K562 (cell line): Measurements from ENCODE around the gene LRRC1. TPM values are rescaled to one million over a fixed set of nuclear protein-coding genes. Genes with fewer than 3 reads are reported as not detected.

ENCODE experiments used
- ATAC-seq: fragments of 200-7000 bp; cut with Tn5 transposase; 3 replicates; pipeline ENCODE4 v1.9.1; 2020; ENCODE audit warnings: moderate library complexity
- BruUV-seq: library from RNA; stranded (reverse); fragments of 400-500 nt; replicated peaks from 2 replicates; lab custom pipeline; 2021; lab: Mats Ljungman, UMichigan
- CTCF ChIA-PET: fragments of 300-600 bp; formaldehyde crosslinking; extraction: SDS; loops from one replicate; lab custom pipeline; 2021; ENCODE audit warnings: low intra/inter-chr PET ratio; lab: Yijun Ruan, JAX
- POLR2A ChIA-PET: fragments of 300-600, 350-650 bp; sonication (Branson Sonifier 250); formaldehyde crosslinking; extraction: SDS; loops from one replicate; lab custom pipeline; 2021; ENCODE audit warnings: antibody characterized with exemption, inconsistent platforms; lab: Yijun Ruan, JAX
- DNase-seq, 4 experiments: peaks; one replicate each; pipeline versions ENCODE4 v3.0.0 to v3.0.0-alpha.2; 2011 to 2018; ENCODE audit warnings: low spot score in 3 of 4, mixed read lengths in 3 of 4; ENCODE audit errors: extremely low read depth in 1 of 4
- FAIRE-seq: peaks from 2 replicates; lab custom pipeline; 2011; peaks lifted over from hg19 to GRCh38; lab: Jason Lieb, UNC
- H2AFZ ChIP-seq: 2 replicates; pipeline ENCODE4 v1.6.0; 2011; ENCODE audit warnings: low read depth, low read length, control low read depth, inconsistent platforms
- H3K27ac ChIP-seq: fragments of 200-600 bp; 3 replicates; pipeline ENCODE4 v1.8.0; 2011; ENCODE audit warnings: low read depth, mild to moderate bottlenecking, control low read depth, inconsistent platforms, low read length, moderate library complexity, mixed read lengths; ENCODE audit errors: extremely low read depth
- H3K27me3 ChIP-seq, 2 experiments: fragments of 300-600 bp in 1 of 2; 2 replicates in 1 of 2; 3 replicates in 1 of 2; pipeline versions ENCODE4 v1.6.0 to v1.8.0; 2011; ENCODE audit warnings: inconsistent platforms in 2 of 2, low read length in 2 of 2, mild to moderate bottlenecking in 1 of 2, mixed read lengths in 1 of 2, moderate library complexity in 1 of 2; ENCODE audit not compliant: control insufficient read depth in 2 of 2, insufficient read depth in 2 of 2
- H3K36me3 ChIP-seq: fragments of 300-600 bp; 3 replicates; pipeline ENCODE4 v1.8.0; 2011; ENCODE audit warnings: mild to moderate bottlenecking, low read length, inconsistent platforms; ENCODE audit not compliant: control insufficient read depth, insufficient read depth
- H3K4me1 ChIP-seq, 2 experiments: fragments of 200-600 bp in 1 of 2; replicated peaks in 1 of 2; 2 replicates in 1 of 2; 3 replicates in 1 of 2; pipeline versions ENCODE4 v1.5.1 to v1.8.0; 2011; ENCODE audit warnings: inconsistent platforms in 2 of 2, low read length in 2 of 2, mild to moderate bottlenecking in 1 of 2, mixed read lengths in 1 of 2, moderate library complexity in 1 of 2; ENCODE audit not compliant: control insufficient read depth in 2 of 2, insufficient read depth in 2 of 2
- H3K4me2 ChIP-seq: 2 replicates; pipeline ENCODE4 v1.6.1; 2011; ENCODE audit warnings: low read length, control low read depth, inconsistent platforms, mixed read lengths; ENCODE audit not compliant: insufficient read depth
- H3K4me3 ChIP-seq: fragments of 200-600 bp; sonication (generic), shearing (Covaris generic); 2 replicates; pipeline ENCODE4 v1.5.1; 2016; ENCODE audit warnings: control low read depth, inconsistent platforms
- H3K79me2 ChIP-seq: fragments of 200-600 bp; 3 replicates; pipeline ENCODE4 v1.8.0; 2011; ENCODE audit warnings: low read length, inconsistent platforms; ENCODE audit not compliant: control insufficient read depth, insufficient read depth
- H3K9ac ChIP-seq, 2 experiments: 2 replicates each; pipeline versions ENCODE4 v1.6.0 to v1.6.1; 2011; ENCODE audit warnings: low read depth in 2 of 2, low read length in 2 of 2, control low read depth in 1 of 2, inconsistent platforms in 1 of 2, mild to moderate bottlenecking in 1 of 2, mixed read lengths in 1 of 2; ENCODE audit not compliant: insufficient read depth in 1 of 2
- H3K9me1 ChIP-seq: one replicate; pipeline ENCODE4 v1.6.0; 2011; ENCODE audit warnings: inconsistent platforms, mild to moderate bottlenecking, low read length, moderate library complexity; ENCODE audit not compliant: control insufficient read depth, insufficient read depth
- H3K9me3 ChIP-seq: replicated peaks from 2 replicates; pipeline ENCODE4 v1.5.1; 2011; ENCODE audit warnings: low read depth, low read length, inconsistent platforms; ENCODE audit not compliant: control insufficient read depth, insufficient read depth
- H4K20me1 ChIP-seq: replicated peaks from 2 replicates; pipeline ENCODE4 v1.6.1; 2011; ENCODE audit warnings: low read length, inconsistent platforms, mixed read lengths; ENCODE audit not compliant: control insufficient read depth, insufficient read depth
- CREB1 ChIP-seq, 2 experiments: sonication (generic) in 1 of 2; formaldehyde crosslinking in 1 of 2; IDR thresholded peaks; 2 replicates each; pipeline versions ENCODE4 v1.6.1 to v1.8.0; 2012 to 2022; ENCODE audit warnings: inconsistent platforms in 1 of 2, mild to moderate bottlenecking in 1 of 2, missing genetic modification reagents in 1 of 2, moderate library complexity in 1 of 2
- FUS ChIP-seq: fragments of 200-400 bp; formaldehyde crosslinking; optimal IDR thresholded peaks from 2 replicates; pipeline ENCODE3; 2017; ENCODE audit warnings: low read depth, low read length
- GTF2F1 ChIP-seq: IDR thresholded peaks from 2 replicates; pipeline ENCODE4 v1.6.1; 2011; ENCODE audit warnings: low read depth, low read length, improper control_type of control experiment
- HIVEP1 ChIP-seq: fragments of 250-450 bp; sonication (Bioruptor Pico); IDR thresholded peaks from 2 replicates; pipeline ENCODE4 v1.4.0; 2020; ENCODE audit warnings: mild to moderate bottlenecking
- HNRNPK ChIP-seq: fragments of 200-400 bp; formaldehyde crosslinking; IDR thresholded peaks from one replicate; pipeline ENCODE4 v1.6.1; 2018; ENCODE audit warnings: mild to moderate bottlenecking, low read depth, low read length; ENCODE audit not compliant: poor library complexity, severe bottlenecking
- POLR2A ChIP-seq: fragments of 450-650 bp; conservative IDR thresholded peaks from 2 replicates; pipeline ENCODE4 v1.6.1; 2016
- TAL1 ChIP-seq: fragments of 450-650 bp; IDR thresholded peaks from 2 replicates; pipeline ENCODE4 v1.6.1; 2016; ENCODE audit warnings: mild to moderate bottlenecking
- TBP ChIP-seq: optimal IDR thresholded peaks from 2 replicates; pipeline ENCODE3; 2011; ENCODE audit warnings: low read depth, low read length, improper control_type of control experiment
- TCF3 ChIP-seq: sonication (generic); formaldehyde crosslinking; IDR thresholded peaks from 2 replicates; pipeline ENCODE4 v1.4.0; 2020; ENCODE audit warnings: mild to moderate bottlenecking, missing genetic modification reagents
- ZNF239 ChIP-seq: fragments of 250-450 bp; sonication (Bioruptor Pico); IDR thresholded peaks from 2 replicates; pipeline ENCODE4 v1.4.0; 2020; ENCODE audit warnings: mild to moderate bottlenecking
- ZNF79 ChIP-seq: fragments of 250-450 bp; sonication (Bioruptor Pico); IDR thresholded peaks from 2 replicates; pipeline ENCODE4 v1.4.0; 2020; ENCODE audit warnings: low read depth, mild to moderate bottlenecking, moderate library complexity
- in situ Hi-C: fragments of 300-500 bp; cut with MboI; formaldehyde crosslinking; loops from 4 replicates; pipeline ENCODE4 v1.15.0; 2018; ENCODE audit warnings: inconsistent platforms, mixed read lengths
- intact Hi-C: fragments of 100-400 bp; cut with micrococcal nuclease; formaldehyde crosslinking; loops from 2 replicates; pipeline ENCODE4 v1.14.2; 2022
- polyA plus RNA-seq, 8 experiments: library from polyadenylated mRNA; depleted of rRNA in 4 of 8; stranded (reverse) in 5 of 8; unstranded in 3 of 8; fragments of >200 nt; fragmentation: Nextera tagmentation in 2 of 8; fragmentation: Illumina TruSeq in 1 of 8; extraction: Ambion mirVana in 2 of 8; extraction: Trizol in 1 of 8; gene quantifications; 2 replicates each; pipeline versions ENCODE4 v1.2.1 to v1.2.3, GENCODE V29; 2011 to 2014; ENCODE audit warnings: inconsistent platforms in 1 of 8, missing spikeins in 1 of 8
- total RNA-seq, 7 experiments: library from RNA; depleted of rRNA in 6 of 7; stranded (reverse); fragments of >200 nt in 6 of 7; fragmentation: Illumina TruSeq in 2 of 7; extraction: Trizol in 2 of 7; gene quantifications; 2 replicates each; pipeline versions ENCODE4 v1.2.1 to v1.2.3, GENCODE V29; 2011 to 2021; ENCODE audit warnings: low replicate concordance in 1 of 7
- TF ChIP-seq, protein P1 (sequence below): sonication (generic); formaldehyde crosslinking; IDR thresholded peaks from 2 replicates; pipeline ENCODE4 v1.8.0; 2022; ENCODE audit warnings: mild to moderate bottlenecking, missing genetic modification reagents, borderline replicate concordance
- TF ChIP-seq, protein P2 (sequence below): fragments of 150-350 bp; conservative IDR thresholded peaks from 2 replicates; pipeline ENCODE4 v1.6.1; 2014; ENCODE audit warnings: low read length
- TF ChIP-seq, protein P3 (sequence below), 3 experiments: IDR thresholded peaks in 2 of 3; conservative IDR thresholded peaks in 1 of 3; 2 replicates each; pipeline ENCODE4 v1.5.1; 2011 to 2012; ENCODE audit warnings: low read length in 3 of 3, mild to moderate bottlenecking in 3 of 3, control low read depth in 2 of 3, improper control_type of control experiment in 1 of 3, inconsistent platforms in 1 of 3, low read depth in 1 of 3, mixed read lengths in 1 of 3, moderate library complexity in 1 of 3; ENCODE audit not compliant: insufficient read depth in 2 of 3
- TF ChIP-seq, protein P4 (sequence below): fragments of 250-450 bp; sonication (Bioruptor Pico); IDR thresholded peaks from 2 replicates; pipeline ENCODE4 v1.8.0; 2022; ENCODE audit warnings: moderate library complexity, mild to moderate bottlenecking, inconsistent platforms
- TF ChIP-seq, protein P5 (sequence below): sonication (generic); formaldehyde crosslinking; IDR thresholded peaks from 2 replicates; pipeline ENCODE4 v1.8.1; 2023; ENCODE audit warnings: mild to moderate bottlenecking, missing genetic modification reagents

Gene LRRC1
- total and polyA plus RNA-seq, 9 of the 15 experiments (the other 6 are each of a cell fraction or from before 2014, with no cell fraction given), result not detected

DNA sequence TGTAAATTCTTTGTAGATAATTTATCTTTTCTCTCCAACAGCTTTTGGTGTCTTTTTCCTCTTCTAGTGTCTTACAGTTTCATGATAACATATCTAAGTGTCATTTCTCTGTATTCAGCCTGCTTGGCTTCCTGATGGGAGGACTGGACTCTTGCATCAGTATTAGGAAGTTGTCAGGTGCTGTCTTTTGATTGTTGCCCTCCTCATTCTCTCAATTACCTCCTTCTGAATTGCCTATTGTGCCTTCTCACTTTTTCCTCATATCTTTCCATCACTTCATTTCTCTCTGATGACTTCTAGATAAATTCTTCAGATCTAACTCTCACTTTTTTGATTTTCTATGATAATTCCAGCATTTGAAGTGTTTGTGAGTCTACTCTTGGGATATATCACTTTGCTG, 162.0 kb downstream of the LRRC1 start:
- DNase-seq (no peak), FAIRE-seq (no peak), ATAC-seq (no peak)
- ChIA-PET POLR2A (no interaction called here), CTCF (interaction anchor here (0.5 kb wide), 1 partner anchor 13 kb away, joined by 4 read pairs; no protein-coding TSS in a partner anchor)
- Histone ChIP-seq H3K27ac (no peak overlapping the region), H2AFZ (no peak overlapping the region), H3K27me3 (no peaks in the 10 kb centered on the region), H3K4me2 (no peak overlapping the region), H3K9me1 (no peaks in the 10 kb centered on the region), H3K4me1 (no peaks in the 10 kb centered on the region), H3K4me3 (no peak overlapping the region), H4K20me1 (no peaks in the 10 kb centered on the region), H3K9me3 (no peaks in the 10 kb centered on the region), H3K79me2 (no peaks in the 10 kb centered on the region), H3K9ac (no peak overlapping the region), H3K36me3 (no peaks in the 10 kb centered on the region)
- intact Hi-C loops (loop anchor here (2.0 kb wide), 1 partner anchor 238 kb away; no protein-coding TSS in a partner anchor), in situ Hi-C loops (no loop called here)
- BruUV-seq, result no TSS peak
- TF ChIP-seq, protein P1, sequence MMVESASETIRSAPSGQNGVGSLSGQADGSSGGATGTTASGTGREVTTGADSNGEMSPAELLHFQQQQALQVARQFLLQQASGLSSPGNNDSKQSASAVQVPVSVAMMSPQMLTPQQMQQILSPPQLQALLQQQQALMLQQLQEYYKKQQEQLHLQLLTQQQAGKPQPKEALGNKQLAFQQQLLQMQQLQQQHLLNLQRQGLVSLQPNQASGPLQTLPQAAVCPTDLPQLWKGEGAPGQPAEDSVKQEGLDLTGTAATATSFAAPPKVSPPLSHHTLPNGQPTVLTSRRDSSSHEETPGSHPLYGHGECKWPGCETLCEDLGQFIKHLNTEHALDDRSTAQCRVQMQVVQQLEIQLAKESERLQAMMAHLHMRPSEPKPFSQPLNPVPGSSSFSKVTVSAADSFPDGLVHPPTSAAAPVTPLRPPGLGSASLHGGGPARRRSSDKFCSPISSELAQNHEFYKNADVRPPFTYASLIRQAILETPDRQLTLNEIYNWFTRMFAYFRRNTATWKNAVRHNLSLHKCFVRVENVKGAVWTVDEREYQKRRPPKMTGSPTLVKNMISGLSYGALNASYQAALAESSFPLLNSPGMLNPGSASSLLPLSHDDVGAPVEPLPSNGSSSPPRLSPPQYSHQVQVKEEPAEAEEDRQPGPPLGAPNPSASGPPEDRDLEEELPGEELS (CRISPR knock-in tag), result no peak
- no peak for TF ChIP-seq TBP
- TF ChIP-seq HNRNPK, result no peak
- TF ChIP-seq ZNF79 (CRISPR knock-in tag), result no peak
- TF ChIP-seq TCF3 (CRISPR knock-in tag), result no peak
- TF ChIP-seq, protein P2, sequence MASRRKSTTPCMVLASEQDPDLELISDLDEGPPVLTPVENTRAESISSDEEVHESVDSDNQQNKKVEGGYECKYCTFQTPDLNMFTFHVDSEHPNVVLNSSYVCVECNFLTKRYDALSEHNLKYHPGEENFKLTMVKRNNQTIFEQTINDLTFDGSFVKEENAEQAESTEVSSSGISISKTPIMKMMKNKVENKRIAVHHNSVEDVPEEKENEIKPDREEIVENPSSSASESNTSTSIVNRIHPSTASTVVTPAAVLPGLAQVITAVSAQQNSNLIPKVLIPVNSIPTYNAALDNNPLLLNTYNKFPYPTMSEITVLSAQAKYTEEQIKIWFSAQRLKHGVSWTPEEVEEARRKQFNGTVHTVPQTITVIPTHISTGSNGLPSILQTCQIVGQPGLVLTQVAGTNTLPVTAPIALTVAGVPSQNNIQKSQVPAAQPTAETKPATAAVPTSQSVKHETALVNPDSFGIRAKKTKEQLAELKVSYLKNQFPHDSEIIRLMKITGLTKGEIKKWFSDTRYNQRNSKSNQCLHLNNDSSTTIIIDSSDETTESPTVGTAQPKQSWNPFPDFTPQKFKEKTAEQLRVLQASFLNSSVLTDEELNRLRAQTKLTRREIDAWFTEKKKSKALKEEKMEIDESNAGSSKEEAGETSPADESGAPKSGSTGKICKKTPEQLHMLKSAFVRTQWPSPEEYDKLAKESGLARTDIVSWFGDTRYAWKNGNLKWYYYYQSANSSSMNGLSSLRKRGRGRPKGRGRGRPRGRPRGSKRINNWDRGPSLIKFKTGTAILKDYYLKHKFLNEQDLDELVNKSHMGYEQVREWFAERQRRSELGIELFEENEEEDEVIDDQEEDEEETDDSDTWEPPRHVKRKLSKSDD, result no peak
- no peak for TF ChIP-seq GTF2F1
- no peak for TF ChIP-seq TAL1
- no peak for TF ChIP-seq CREB1 (IDR thresholded peaks at IDR 0.05)
- TF ChIP-seq CREB1 (CRISPR knock-in tag; IDR thresholded peaks at IDR 0.05), result no peak
- TF ChIP-seq, protein P3, sequence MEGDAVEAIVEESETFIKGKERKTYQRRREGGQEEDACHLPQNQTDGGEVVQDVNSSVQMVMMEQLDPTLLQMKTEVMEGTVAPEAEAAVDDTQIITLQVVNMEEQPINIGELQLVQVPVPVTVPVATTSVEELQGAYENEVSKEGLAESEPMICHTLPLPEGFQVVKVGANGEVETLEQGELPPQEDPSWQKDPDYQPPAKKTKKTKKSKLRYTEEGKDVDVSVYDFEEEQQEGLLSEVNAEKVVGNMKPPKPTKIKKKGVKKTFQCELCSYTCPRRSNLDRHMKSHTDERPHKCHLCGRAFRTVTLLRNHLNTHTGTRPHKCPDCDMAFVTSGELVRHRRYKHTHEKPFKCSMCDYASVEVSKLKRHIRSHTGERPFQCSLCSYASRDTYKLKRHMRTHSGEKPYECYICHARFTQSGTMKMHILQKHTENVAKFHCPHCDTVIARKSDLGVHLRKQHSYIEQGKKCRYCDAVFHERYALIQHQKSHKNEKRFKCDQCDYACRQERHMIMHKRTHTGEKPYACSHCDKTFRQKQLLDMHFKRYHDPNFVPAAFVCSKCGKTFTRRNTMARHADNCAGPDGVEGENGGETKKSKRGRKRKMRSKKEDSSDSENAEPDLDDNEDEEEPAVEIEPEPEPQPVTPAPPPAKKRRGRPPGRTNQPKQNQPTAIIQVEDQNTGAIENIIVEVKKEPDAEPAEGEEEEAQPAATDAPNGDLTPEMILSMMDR (IDR thresholded peaks at IDR 0.05 in 2 of 3, conservative IDR thresholded peaks at IDR 0.05 in 1 of 3; ENCODE audit: insufficient read depth in 2 of 3, low read depth in 1 of 3, low read length in 3 of 3), result no peak
- TF ChIP-seq, protein P4, sequence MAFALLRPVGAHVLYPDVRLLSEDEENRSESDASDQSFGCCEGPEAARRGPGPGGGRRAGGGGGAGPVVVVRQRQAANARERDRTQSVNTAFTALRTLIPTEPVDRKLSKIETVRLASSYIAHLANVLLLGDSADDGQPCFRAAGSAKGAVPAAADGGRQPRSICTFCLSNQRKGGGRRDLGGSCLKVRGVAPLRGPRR (CRISPR knock-in tag), result no peak
- no peak for TF ChIP-seq HIVEP1 (CRISPR knock-in tag)
- TF ChIP-seq, protein P5, sequence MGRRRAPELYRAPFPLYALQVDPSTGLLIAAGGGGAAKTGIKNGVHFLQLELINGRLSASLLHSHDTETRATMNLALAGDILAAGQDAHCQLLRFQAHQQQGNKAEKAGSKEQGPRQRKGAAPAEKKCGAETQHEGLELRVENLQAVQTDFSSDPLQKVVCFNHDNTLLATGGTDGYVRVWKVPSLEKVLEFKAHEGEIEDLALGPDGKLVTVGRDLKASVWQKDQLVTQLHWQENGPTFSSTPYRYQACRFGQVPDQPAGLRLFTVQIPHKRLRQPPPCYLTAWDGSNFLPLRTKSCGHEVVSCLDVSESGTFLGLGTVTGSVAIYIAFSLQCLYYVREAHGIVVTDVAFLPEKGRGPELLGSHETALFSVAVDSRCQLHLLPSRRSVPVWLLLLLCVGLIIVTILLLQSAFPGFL (CRISPR knock-in tag), result no peak
- no peak for TF ChIP-seq ZNF239 (CRISPR knock-in tag)
- TF ChIP-seq POLR2A, result no peak
- TF ChIP-seq FUS, result no peak
